GM23338 (cell line): ENCODE measurements around the gene CTSW. TPM values are rescaled to one million over a fixed set of nuclear protein-coding genes. Genes with fewer than 3 reads are reported as not detected.

ENCODE experiments used
- ATAC-seq: fragments of 200-7000 bp; cut with Tn5 transposase; 3 replicates; pipeline ENCODE4 v1.9.1; 2020
- DNase-seq: peaks from one replicate; pipeline ENCODE4 v3.0.0-alpha.2; 2015; ENCODE audit warnings: low spot score
- H2AFZ ChIP-seq: fragments of 200-600 bp; sonication (generic); 2 replicates; pipeline ENCODE4 v1.8.0; 2016; ENCODE audit warnings: antibody characterized with exemption, mild to moderate bottlenecking, moderate library complexity
- H3F3A ChIP-seq: fragments of 200-600 bp; sonication (generic); replicated peaks from 2 replicates; pipeline ENCODE4 v1.8.0; 2017; ENCODE audit warnings: antibody characterized with exemption, mixed run types, low read depth
- H3K27ac ChIP-seq: fragments of 200-600 bp; sonication (generic); 2 replicates; pipeline ENCODE4 v1.6.1; 2016; ENCODE audit warnings: low read depth
- H3K27me3 ChIP-seq: fragments of 200-600 bp; sonication (generic); 2 replicates; pipeline ENCODE4 v1.8.0; 2016; ENCODE audit warnings: mild to moderate bottlenecking, mixed run types, moderate library complexity; ENCODE audit not compliant: insufficient read depth
- H3K36me3 ChIP-seq: fragments of 200-600 bp; sonication (generic); 2 replicates; pipeline ENCODE4 v1.8.0; 2016; ENCODE audit warnings: mild to moderate bottlenecking; ENCODE audit not compliant: insufficient read depth
- H3K4me1 ChIP-seq: fragments of 200-600 bp; sonication (generic); 2 replicates; pipeline ENCODE4 v1.8.0; 2016; ENCODE audit warnings: mild to moderate bottlenecking, moderate library complexity; ENCODE audit not compliant: insufficient read depth
- H3K4me2 ChIP-seq: fragments of 200-600 bp; sonication (generic); 2 replicates; pipeline ENCODE4 v1.7.1; 2017; ENCODE audit warnings: mixed run types
- H3K4me3 ChIP-seq: fragments of 200-600 bp; sonication (generic); 2 replicates; pipeline ENCODE4 v1.6.1; 2016; ENCODE audit warnings: mixed run types
- H3K79me2 ChIP-seq: fragments of 200-600 bp; sonication (generic); replicated peaks from 2 replicates; pipeline ENCODE4 v1.8.0; 2017; ENCODE audit warnings: mild to moderate bottlenecking; ENCODE audit not compliant: insufficient read depth
- H3K9me2 ChIP-seq: fragments of 200-600 bp; sonication (generic); 2 replicates; pipeline ENCODE4 v1.8.0; 2017; ENCODE audit not compliant: insufficient read depth
- H4K20me1 ChIP-seq: fragments of 200-600 bp; sonication (generic); replicated peaks from 2 replicates; pipeline ENCODE4 v1.8.0; 2017; ENCODE audit warnings: mild to moderate bottlenecking; ENCODE audit not compliant: insufficient read depth
- H3K27ac Mint-ChIP-seq: 2 replicates; pipeline ENCODE4 v1.8.0; 2020; ENCODE audit warnings: inconsistent platforms, mild to moderate bottlenecking, moderate library complexity, mixed read lengths
- H3K27me3 Mint-ChIP-seq: 3 replicates; pipeline ENCODE4 v1.8.0; 2022; ENCODE audit warnings: low read depth, mild to moderate bottlenecking, moderate library complexity, mixed read lengths, inconsistent platforms; ENCODE audit not compliant: insufficient read depth, poor library complexity
- H3K36me3 Mint-ChIP-seq: 3 replicates; pipeline ENCODE4 v1.8.0; 2021; ENCODE audit warnings: low read depth, mild to moderate bottlenecking, inconsistent platforms, moderate library complexity, mixed read lengths
- H3K4me1 Mint-ChIP-seq: 3 replicates; pipeline ENCODE4 v1.8.0; 2020; ENCODE audit warnings: mild to moderate bottlenecking, inconsistent platforms, mixed read lengths
- H3K4me3 Mint-ChIP-seq: 3 replicates; pipeline ENCODE4 v1.8.0; 2021; ENCODE audit warnings: moderate library complexity, mild to moderate bottlenecking, inconsistent platforms, mixed read lengths
- H3K9me3 Mint-ChIP-seq: 3 replicates; pipeline ENCODE4 v1.8.0; 2020; ENCODE audit warnings: moderate library complexity, mild to moderate bottlenecking, inconsistent platforms, mixed read lengths
- CREB1 ChIP-seq: fragments of 250-450 bp; sonication (Bioruptor Pico); IDR thresholded peaks from 2 replicates; pipeline ENCODE4 v1.5.0; 2020; ENCODE audit warnings: low read depth, mild to moderate bottlenecking, moderate library complexity
- EZH2 ChIP-seq: fragments of 200-600 bp; sonication (generic); IDR thresholded peaks from one replicate; pipeline ENCODE4 v1.8.0; 2017; ENCODE audit warnings: antibody characterized with exemption, mild to moderate bottlenecking, low read depth; ENCODE audit not compliant: unreplicated experiment
- EZH2phosphoT487 ChIP-seq: fragments of 200-600 bp; sonication (generic); IDR thresholded peaks from one replicate; pipeline ENCODE4 v1.8.1; 2018; ENCODE audit warnings: antibody characterized with exemption; ENCODE audit not compliant: unreplicated experiment
- JUNB ChIP-seq: IDR thresholded peaks from one replicate; pipeline ENCODE4 v1.6.1; 2016; ENCODE audit warnings: antibody characterized with exemption; ENCODE audit not compliant: unreplicated experiment
- NANOG ChIP-seq: IDR thresholded peaks from 2 replicates; pipeline ENCODE4 v1.6.1; 2016; ENCODE audit warnings: antibody characterized with exemption, borderline replicate concordance
- POLR2AphosphoS5 ChIP-seq: IDR thresholded peaks from 2 replicates; pipeline ENCODE4 v1.6.1; 2016; ENCODE audit warnings: antibody characterized with exemption, low read depth
- REST ChIP-seq: IDR thresholded peaks from one replicate; pipeline ENCODE4 v1.6.1; 2018; ENCODE audit warnings: antibody characterized with exemption; ENCODE audit not compliant: unreplicated experiment
- STAT1 ChIP-seq: IDR thresholded peaks from one replicate; pipeline ENCODE4 v1.6.1; 2016; ENCODE audit warnings: antibody characterized with exemption; ENCODE audit not compliant: unreplicated experiment
- ZNF114 ChIP-seq: fragments of 250-450 bp; sonication (Bioruptor Pico); IDR thresholded peaks from 2 replicates; pipeline ENCODE4 v1.5.0; 2020; ENCODE audit warnings: mild to moderate bottlenecking, moderate library complexity
- ZNF331 ChIP-seq: fragments of 250-450 bp; sonication (Bioruptor Pico); IDR thresholded peaks from 2 replicates; pipeline ENCODE4 v1.5.0; 2020; ENCODE audit warnings: low read depth, mild to moderate bottlenecking, moderate library complexity
- ZNF462 ChIP-seq: fragments of 250-450 bp; sonication (Bioruptor Pico); IDR thresholded peaks from 2 replicates; pipeline ENCODE4 v1.5.0; 2020; ENCODE audit warnings: mild to moderate bottlenecking, moderate library complexity
- polyA plus RNA-seq: library from polyadenylated mRNA; unstranded; fragments of >200 nt; fragmentation: Nextera tagmentation; extraction: Ambion mirVana; gene quantifications from 2 replicates; pipeline ENCODE4 v1.2.1, GENCODE V29; 2016
- total RNA-seq: library from RNA; depleted of rRNA; stranded (reverse); fragments of >200 nt; shearing (Covaris generic); gene quantifications from 2 replicates; pipeline ENCODE4 v1.2.3, GENCODE V29; 2014
- TF ChIP-seq, protein P1 (sequence below), 2 experiments: fragments of 200-600 bp in 1 of 2; sonication (generic) in 1 of 2; conservative IDR thresholded peaks; 2 replicates each; pipeline versions ENCODE4 v1.5.1 to v1.6.1; 2016 to 2017; ENCODE audit warnings: antibody characterized with exemption in 2 of 2, low read depth in 2 of 2, mild to moderate bottlenecking in 2 of 2, moderate library complexity in 1 of 2
- TF ChIP-seq, protein P2 (sequence below): IDR thresholded peaks from 2 replicates; pipeline ENCODE4 v1.6.1; 2016; ENCODE audit warnings: antibody characterized with exemption

CTSW gene
- total and polyA plus RNA-seq, 2 experiments from 2014 or later = not detected

DNA sequence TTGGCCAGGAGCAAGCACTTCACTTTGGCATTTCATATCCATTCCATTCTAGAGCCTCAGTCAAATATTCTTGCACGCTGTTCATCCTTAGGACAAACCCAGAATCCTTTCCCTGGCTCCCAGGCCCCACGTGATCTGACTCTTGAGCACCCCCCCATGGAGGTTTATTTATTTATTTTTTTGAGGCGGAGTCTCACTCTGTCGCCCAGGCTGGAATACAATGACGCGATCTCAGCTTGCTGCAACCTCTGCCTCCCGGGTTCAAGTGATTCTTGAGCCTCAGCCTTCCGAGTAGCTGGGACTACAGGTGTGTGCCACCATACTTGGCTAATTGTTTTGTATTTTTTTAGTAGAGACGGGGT is 52.9 kb downstream of the CTSW start:
- Mint-ChIP-seq H3K36me3 (no peaks in the 10 kb centered on the region), H3K4me1 (peaks cover 19% of the 10 kb centered on the region), H3K27ac (no peak overlapping the region; the same call in 1 of the 2 replicates), H3K27me3 (peaks cover 7% of the 10 kb centered on the region), H3K9me3 (no peaks in the 10 kb centered on the region), H3K4me3 (peak overlapping the region; percentile 38; the same call in 2 of the 3 replicates)
- Histone ChIP-seq H4K20me1 (no peaks in the 10 kb centered on the region), H3K27me3 (no peaks in the 10 kb centered on the region), H3K27ac (0 out of 2 replicates have a peak overlapping the region, but pooled peaks have one; percentile 61), H3K36me3 (no peaks in the 10 kb centered on the region), H3K79me2 (no peaks in the 10 kb centered on the region), H3K4me3 (peak overlapping the region; percentile 42; the same call in 1 of the 2 replicates), H3K4me1 (peaks cover 4% of the 10 kb centered on the region), H3K9me2 (no peaks in the 10 kb centered on the region), H2AFZ (peak overlapping the region; percentile 96), H3F3A (0 out of 2 replicates have a peak, but pooled peaks cover 5% of the 10 kb centered on the region), H3K4me2 (peak overlapping the region; percentile 72)
- ATAC-seq (peak; percentile 74), DNase-seq (peak; percentile 82)
- TF ChIP-seq ZNF331 (CRISPR knock-in tag) = no peak
- TF ChIP-seq EZH2phosphoT487 = no peak
- no peak for TF ChIP-seq EZH2
- TF ChIP-seq JUNB = no peak
- no peak for TF ChIP-seq NANOG
- TF ChIP-seq ZNF114 (CRISPR knock-in tag) = no peak
- TF ChIP-seq POLR2AphosphoS5 = no peak
- no peak for TF ChIP-seq STAT1
- 0 out of 2 replicates have a peak, but pooled peaks have one; percentile 16 for TF ChIP-seq CREB1 (CRISPR knock-in tag)
- TF ChIP-seq, protein P1, sequence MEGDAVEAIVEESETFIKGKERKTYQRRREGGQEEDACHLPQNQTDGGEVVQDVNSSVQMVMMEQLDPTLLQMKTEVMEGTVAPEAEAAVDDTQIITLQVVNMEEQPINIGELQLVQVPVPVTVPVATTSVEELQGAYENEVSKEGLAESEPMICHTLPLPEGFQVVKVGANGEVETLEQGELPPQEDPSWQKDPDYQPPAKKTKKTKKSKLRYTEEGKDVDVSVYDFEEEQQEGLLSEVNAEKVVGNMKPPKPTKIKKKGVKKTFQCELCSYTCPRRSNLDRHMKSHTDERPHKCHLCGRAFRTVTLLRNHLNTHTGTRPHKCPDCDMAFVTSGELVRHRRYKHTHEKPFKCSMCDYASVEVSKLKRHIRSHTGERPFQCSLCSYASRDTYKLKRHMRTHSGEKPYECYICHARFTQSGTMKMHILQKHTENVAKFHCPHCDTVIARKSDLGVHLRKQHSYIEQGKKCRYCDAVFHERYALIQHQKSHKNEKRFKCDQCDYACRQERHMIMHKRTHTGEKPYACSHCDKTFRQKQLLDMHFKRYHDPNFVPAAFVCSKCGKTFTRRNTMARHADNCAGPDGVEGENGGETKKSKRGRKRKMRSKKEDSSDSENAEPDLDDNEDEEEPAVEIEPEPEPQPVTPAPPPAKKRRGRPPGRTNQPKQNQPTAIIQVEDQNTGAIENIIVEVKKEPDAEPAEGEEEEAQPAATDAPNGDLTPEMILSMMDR (conservative IDR thresholded peaks at IDR 0.05; ENCODE audit: low read depth in 2 of 2) = peak; percentile 51 to 71
- TF ChIP-seq, protein P2, sequence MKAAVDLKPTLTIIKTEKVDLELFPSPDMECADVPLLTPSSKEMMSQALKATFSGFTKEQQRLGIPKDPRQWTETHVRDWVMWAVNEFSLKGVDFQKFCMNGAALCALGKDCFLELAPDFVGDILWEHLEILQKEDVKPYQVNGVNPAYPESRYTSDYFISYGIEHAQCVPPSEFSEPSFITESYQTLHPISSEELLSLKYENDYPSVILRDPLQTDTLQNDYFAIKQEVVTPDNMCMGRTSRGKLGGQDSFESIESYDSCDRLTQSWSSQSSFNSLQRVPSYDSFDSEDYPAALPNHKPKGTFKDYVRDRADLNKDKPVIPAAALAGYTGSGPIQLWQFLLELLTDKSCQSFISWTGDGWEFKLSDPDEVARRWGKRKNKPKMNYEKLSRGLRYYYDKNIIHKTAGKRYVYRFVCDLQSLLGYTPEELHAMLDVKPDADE = no peak
- no peak for TF ChIP-seq ZNF462 (CRISPR knock-in tag)
- no peak for TF ChIP-seq REST
